Heart left ventricle (tissue), 16 donors: ENCODE results near the gene TRIP13. TPM values are rescaled to one million over a fixed set of nuclear protein-coding genes. Genes with fewer than 3 reads are reported as not detected.

ENCODE experiments used
- ATAC-seq, 4 donors: fragments of 200-7000 bp; cut with Tn5 transposase; one replicate each; pipeline ENCODE4 v1.9.1; 2020 to 2022; ENCODE audit warnings: moderate library complexity in 4 of 4, mild to moderate bottlenecking in 3 of 4, moderate number of reproducible peaks in 1 of 4
- DNase-seq, 5 donors: peaks; one replicate each; pipeline ENCODE4 v3.0.0-alpha.2; 2020
- H3K27ac ChIP-seq, 12 donors: fragments of 200-600 bp; sonication (generic) in 4 of 12; one replicate each; pipeline versions ENCODE4 v1.5.0 to v1.8.0; 2016 to 2022; ENCODE audit warnings: mild to moderate bottlenecking in 2 of 12
- H3K27me3 ChIP-seq, 9 donors: fragments of 200-600 bp; sonication (generic) in 2 of 9; one replicate each; pipeline versions ENCODE4 v1.5.1 to v1.8.0; 2016 to 2022; ENCODE audit warnings: mild to moderate bottlenecking in 3 of 9
- H3K36me3 ChIP-seq, 9 donors: fragments of 200-600 bp; sonication (generic) in 2 of 9; one replicate each; pipeline versions ENCODE4 v1.5.0 to v1.8.0; 2018 to 2022; ENCODE audit warnings: mild to moderate bottlenecking in 2 of 9
- H3K4me1 ChIP-seq, 12 donors: fragments of 200-600 bp; sonication (generic) in 4 of 12; one replicate each; pipeline versions ENCODE4 v1.5.0 to v1.8.0; 2016 to 2022; ENCODE audit warnings: mild to moderate bottlenecking in 3 of 12
- H3K4me3 ChIP-seq, 12 donors: fragments of 200-600 bp; sonication (generic) in 4 of 12; one replicate each; pipeline versions ENCODE4 v1.5.0 to v1.8.0; 2017 to 2022; ENCODE audit warnings: mild to moderate bottlenecking in 9 of 12, moderate library complexity in 4 of 12
- H3K9me3 ChIP-seq, 12 donors: fragments of 200-600 bp; sonication (generic) in 4 of 12; one replicate each; pipeline versions ENCODE4 v1.5.0 to v1.8.0; 2016 to 2022; ENCODE audit warnings: mild to moderate bottlenecking in 1 of 12
- POLR2A ChIP-seq, 2 donors: fragments of 450-650 bp; IDR thresholded peaks; one replicate each; pipeline ENCODE4 v1.6.1; 2017; ENCODE audit warnings: antibody characterized with exemption in 2 of 2, mild to moderate bottlenecking in 2 of 2, moderate library complexity in 2 of 2
- WGBS, 4 donors: extraction: QIAGEN DNeasy Blood & Tissue Kit in 2 of 4; methylation state at CpG; one replicate each; pipeline versions ENCODE4 v1.1.5 to v1.1.7; 2013 to 2018; 5-methylcytosine and 5-hydroxymethylcytosine counted together
- intact Hi-C, 10 donors: fragments of 100-400 bp; cut with DNase I; formaldehyde crosslinking; loops; one replicate each; pipeline versions ENCODE4 v1.11.1 to v1.14.2; 2022
- polyA plus RNA-seq, 2 donors: library from polyadenylated mRNA; stranded (reverse); fragments of 200-250 nt; gene quantifications; one replicate each; pipeline ENCODE4 v1.2.3, GENCODE V29; 2013
- total RNA-seq, 9 donors: library from RNA; depleted of rRNA in 2 of 9; stranded (reverse); fragments of >200 nt in 2 of 9; fragmentation: NEBNext Ultra II Directional in 3 of 9; extraction: Animal tissue kit (Norgen Biotek cat#: 25700) in 3 of 9; gene quantifications; one replicate each; pipeline versions ENCODE4 v1.1.0 to v1.2.4, GENCODE V29; 2016 to 2023
- TF ChIP-seq, protein P1 (sequence below), 12 donors: fragments of 200-600 bp; sonication (generic) in 4 of 12; IDR thresholded peaks; one replicate each; pipeline versions ENCODE4 v1.5.0 to v1.8.0; 2018 to 2022; ENCODE audit warnings: antibody characterized with exemption in 12 of 12, mild to moderate bottlenecking in 5 of 12
- donor health status: ischemic (EF 13 %, LVEDD 7.1; RV severe dilation, severe dysfunction).
- donor health status: healthy with polysubstance abuse.
- donor health status: DM: no; HTN: yes; CAD: no.
- donor health status: DM: no; HTN: no; CAD: no.
- donor health status: ischemic (EF 25% LVEDD 6.9; RV normal size, moderate dysfunction).
- donor health status: ischemic (EF 25% LVEDD 5.7; RV mildly dilated, moderate dysfunction).
- donor health status: healthy.
- donor health status: DM: yes; HTN: yes; CAD: no.
- donor health status: ischemic (EF 35%, LVEDD 5.7; RV mildly dilated, moderate dysfunction).
- donor health status: nonischemic (EF 11% LVEDD 7.7; RV severe dilation, severe dysfunction).
- donor health status: DM: yes; HTN: yes; CAD: no.
- donor health status: PGD.
- donor health status: ischemic (EF 29% LVEDD 5.4; RV normal size, mild dysfunction).
- donor health status: nonischemic (EF 23%, LVEDD 6.1; RV moderate dilation, normal function).

The TRIP13 gene
- total and polyA plus RNA-seq, 11 donors, result 0.19 to 4.2 (median 0.49) TPM

DNA sequence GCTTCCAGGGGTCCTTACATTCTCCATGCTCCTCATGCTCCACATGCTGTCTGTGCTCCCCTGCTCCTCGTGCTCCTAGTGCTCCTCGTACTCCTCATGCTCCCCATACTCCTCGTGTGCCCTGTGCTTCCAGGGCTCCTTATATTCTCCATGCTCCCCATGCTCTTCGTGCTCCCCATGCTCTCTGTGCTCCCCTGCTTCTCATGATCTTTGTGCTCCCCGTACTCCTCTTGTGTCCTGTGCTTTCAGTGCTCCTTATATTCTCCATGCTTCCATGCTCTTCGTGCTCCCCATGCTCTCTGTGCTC, 51.9 kb downstream of the TRIP13 start:
- intact Hi-C loops, result no loop called here
- Histone ChIP-seq H3K36me3 (no peaks in the 10 kb centered on the region), H3K4me1 (peaks cover 0 to 15% (median 0%) of the 10 kb centered on the region in 12 donors), H3K27ac (no peak overlapping the region), H3K27me3 (peaks cover 0 to 41% (median 17%) of the 10 kb centered on the region in 9 donors), H3K4me3 (no peak overlapping the region), H3K9me3 (no peaks in the 10 kb centered on the region)
- WGBS, 4 donors, result 91 to 92% (median 92%) methylated on average over 6 of the region's 6 CpGs
- ATAC-seq (no peak), DNase-seq (no peak)
- TF ChIP-seq, protein P1, sequence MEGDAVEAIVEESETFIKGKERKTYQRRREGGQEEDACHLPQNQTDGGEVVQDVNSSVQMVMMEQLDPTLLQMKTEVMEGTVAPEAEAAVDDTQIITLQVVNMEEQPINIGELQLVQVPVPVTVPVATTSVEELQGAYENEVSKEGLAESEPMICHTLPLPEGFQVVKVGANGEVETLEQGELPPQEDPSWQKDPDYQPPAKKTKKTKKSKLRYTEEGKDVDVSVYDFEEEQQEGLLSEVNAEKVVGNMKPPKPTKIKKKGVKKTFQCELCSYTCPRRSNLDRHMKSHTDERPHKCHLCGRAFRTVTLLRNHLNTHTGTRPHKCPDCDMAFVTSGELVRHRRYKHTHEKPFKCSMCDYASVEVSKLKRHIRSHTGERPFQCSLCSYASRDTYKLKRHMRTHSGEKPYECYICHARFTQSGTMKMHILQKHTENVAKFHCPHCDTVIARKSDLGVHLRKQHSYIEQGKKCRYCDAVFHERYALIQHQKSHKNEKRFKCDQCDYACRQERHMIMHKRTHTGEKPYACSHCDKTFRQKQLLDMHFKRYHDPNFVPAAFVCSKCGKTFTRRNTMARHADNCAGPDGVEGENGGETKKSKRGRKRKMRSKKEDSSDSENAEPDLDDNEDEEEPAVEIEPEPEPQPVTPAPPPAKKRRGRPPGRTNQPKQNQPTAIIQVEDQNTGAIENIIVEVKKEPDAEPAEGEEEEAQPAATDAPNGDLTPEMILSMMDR (IDR thresholded peaks at IDR 0.05), result no peak
- TF ChIP-seq POLR2A (IDR thresholded peaks at IDR 0.05), result no peak

DNA sequence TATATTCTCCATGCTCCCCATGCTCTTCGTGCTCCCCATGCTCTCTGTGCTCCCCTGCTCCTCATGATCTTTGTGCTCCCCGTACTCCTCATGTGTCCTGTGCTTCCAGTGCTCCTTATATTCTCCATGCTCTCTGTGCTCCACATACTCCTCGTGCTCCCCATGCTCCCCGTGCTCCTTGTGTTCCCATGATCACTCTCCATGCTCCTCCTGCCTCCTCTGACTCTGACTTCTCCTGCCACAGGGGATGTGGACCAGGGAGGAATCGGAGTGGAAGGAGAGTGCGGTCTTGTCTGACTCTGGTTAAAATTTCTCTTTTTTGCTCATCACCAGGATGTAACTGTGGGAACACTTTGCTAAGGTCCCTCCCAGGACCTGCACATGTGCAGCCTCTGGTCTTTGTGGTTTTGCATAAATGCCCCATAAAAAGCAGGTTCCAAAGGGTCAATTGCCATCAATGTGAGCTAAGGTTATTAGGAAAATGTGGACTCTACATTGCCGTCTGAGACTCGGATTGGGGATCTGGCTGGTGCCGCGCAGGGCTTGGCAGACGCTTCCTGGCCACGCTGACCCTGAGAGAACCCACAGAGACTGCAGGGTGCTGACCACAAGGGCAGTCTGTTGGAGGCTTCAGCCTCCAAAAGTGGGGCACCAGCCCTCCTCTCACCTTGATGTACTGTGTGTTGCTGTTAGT, 52.5 kb downstream of the TRIP13 start:
- intact Hi-C loops, result no loop called here
- H3K27ac ChIP-seq, result no peak overlapping the region
- TF ChIP-seq, protein P1 (IDR thresholded peaks at IDR 0.05), result no peak
- no peak for TF ChIP-seq POLR2A (IDR thresholded peaks at IDR 0.05)
- 77 to 85% (median 83%) methylated on average over 12 of the region's 12 CpGs for WGBS, 4 donors
- DNase-seq (no peak), ATAC-seq (no peak)
- H3K27me3 ChIP-seq, result peaks cover 0 to 45% (median 17%) of the 10 kb centered on the region in 9 donors
- H3K9me3 ChIP-seq, result peaks cover 0 to 2% (median 0%) of the 10 kb centered on the region in 12 donors
- no peak overlapping the region for H3K4me3 ChIP-seq
- peaks cover 0 to 15% (median 0%) of the 10 kb centered on the region in 12 donors for H3K4me1 ChIP-seq
- no peaks in the 10 kb centered on the region for H3K36me3 ChIP-seq

DNA sequence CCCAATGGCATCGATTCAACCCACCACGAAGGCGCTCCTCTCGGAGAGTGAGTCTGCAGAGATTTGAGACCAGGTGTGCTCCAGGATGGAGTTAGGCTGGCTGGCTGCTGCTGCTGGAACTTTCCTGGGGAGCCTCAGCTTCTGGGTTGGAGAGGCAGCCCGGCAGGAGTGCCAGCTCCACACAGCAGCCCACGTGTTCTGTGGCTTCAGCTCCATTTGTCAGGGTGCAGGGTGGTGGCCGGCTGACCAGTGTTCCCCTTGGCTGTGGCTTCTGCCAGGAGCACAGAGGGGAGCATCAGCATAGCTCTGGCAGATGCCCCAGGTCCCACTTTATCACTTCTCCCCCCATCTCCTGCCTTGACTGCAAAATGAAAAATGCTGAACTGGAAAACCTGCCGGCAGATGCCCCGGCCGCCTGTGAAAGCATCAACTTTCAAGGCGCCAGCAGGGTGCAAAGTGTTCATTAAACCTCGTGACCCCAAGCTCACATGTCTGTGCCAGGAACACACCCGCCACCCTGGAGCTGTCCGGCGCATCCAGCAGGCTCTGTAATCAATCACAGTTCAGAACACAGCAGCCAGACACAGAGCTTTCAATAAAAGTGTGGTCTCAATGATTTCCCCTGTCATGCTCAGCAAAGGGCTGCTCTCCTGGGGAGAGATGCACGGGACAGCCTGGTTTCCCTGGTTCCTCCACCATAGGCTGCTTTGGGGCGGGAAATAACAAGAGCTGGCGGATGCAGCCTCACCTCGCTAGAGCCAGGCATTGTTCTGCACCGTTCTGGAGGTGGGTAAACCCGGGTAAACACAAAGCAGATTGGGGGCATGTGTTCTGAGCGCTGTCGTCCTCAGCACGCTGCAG, 53.2 kb downstream of the TRIP13 start:
- intact Hi-C loops, result no loop called here
- WGBS, 4 donors, result 34 to 36% (median 35%) methylated on average over 20 to 24 of the region's 24 CpGs
- no peaks in the 10 kb centered on the region for H3K36me3 ChIP-seq

More for the DNA sequence above, 53.2 kb downstream of the TRIP13 start:
- H3K4me3 ChIP-seq, result no peak overlapping the region
- ATAC-seq, result peak in 3 of 4 donors; percentile 23 to 40 (median 29)
- no peak for TF ChIP-seq POLR2A (IDR thresholded peaks at IDR 0.05)
- TF ChIP-seq, protein P1 (IDR thresholded peaks at IDR 0.05), result no peak
- H3K9me3 ChIP-seq, result peaks cover 0 to 9% (median 0%) of the 10 kb centered on the region in 12 donors
- peaks cover 0 to 52% (median 17%) of the 10 kb centered on the region in 9 donors for H3K27me3 ChIP-seq
- DNase-seq, result no peak
- H3K27ac ChIP-seq, result no peak overlapping the region
- H3K4me1 ChIP-seq, result peaks cover 0 to 15% (median 0%) of the 10 kb centered on the region in 12 donors
